SK-N-MC (cell line): ENCODE data around the gene HEATR1.

Source experiments
- EZH2 ChIP-seq: fragments of 200-600 bp; sonication (generic); IDR thresholded peaks from one replicate; pipeline ENCODE4 v1.6.1; 2017; ENCODE audit warnings: antibody characterized with exemption
- FOXP2 ChIP-seq: optimal IDR thresholded peaks from 2 replicates; pipeline ENCODE3; 2011; ENCODE audit warnings: mild to moderate bottlenecking, moderate library complexity; ENCODE audit not compliant: insufficient read depth; ENCODE audit errors: extremely low read length, control extremely low read depth
- POLR2AphosphoS5 ChIP-seq: IDR thresholded peaks from 2 replicates; pipeline ENCODE4 v1.6.1; 2012; ENCODE audit warnings: mild to moderate bottlenecking, low read depth, low read length, borderline replicate concordance

- no peak for TF ChIP-seq POLR2AphosphoS5
- TF ChIP-seq EZH2 = no peak
- no peak for TF ChIP-seq FOXP2
These were observed 101.7 kb downstream of the HEATR1 start for GRCh38 chr1:236502579-236502971.
